K562 (cell line): Measurements from ENCODE around the gene SMIM3. TPM values are rescaled to one million over a fixed set of nuclear protein-coding genes. Genes with fewer than 3 reads are reported as not detected.

ENCODE experiments used
- CBFA2T3 ChIP-seq: fragments of 450-650 bp; IDR thresholded peaks from 2 replicates; pipeline ENCODE4 v1.6.1; 2017
- CBX3 ChIP-seq, 2 experiments: IDR thresholded peaks; 1 replicate in 1 of 2; 2 replicates in 1 of 2; pipeline ENCODE4 v1.6.1; 2012; ENCODE audit warnings: inconsistent platforms in 2 of 2, low read length in 2 of 2, borderline replicate concordance in 1 of 2, control low read depth in 1 of 2
- FIP1L1 ChIP-seq: fragments of 200-400 bp; formaldehyde crosslinking; IDR thresholded peaks from 2 replicates; pipeline ENCODE4 v1.6.1; 2018; ENCODE audit warnings: mild to moderate bottlenecking, low read depth, low read length; ENCODE audit not compliant: poor library complexity, severe bottlenecking
- GTF2A2 ChIP-seq: IDR thresholded peaks from 2 replicates; pipeline ENCODE4 v1.6.1; 2016; ENCODE audit warnings: mild to moderate bottlenecking, missing genetic modification characterization, missing compliant biosample characterization
- HDGF ChIP-seq: fragments of 450-650 bp; IDR thresholded peaks from 2 replicates; pipeline ENCODE4 v1.6.1; 2016
- KAT2B ChIP-seq: IDR thresholded peaks from one replicate; pipeline ENCODE4 v1.6.1; 2012; ENCODE audit warnings: low read depth, mild to moderate bottlenecking, control low read depth, inconsistent platforms, low read length, moderate library complexity
- KHSRP ChIP-seq: fragments of 450-650 bp; IDR thresholded peaks from 2 replicates; pipeline ENCODE4 v1.6.1; 2017
- PHF20 ChIP-seq: fragments of 450-650 bp; IDR thresholded peaks from 2 replicates; pipeline ENCODE4 v1.6.1; 2018; ENCODE audit not compliant: partially characterized antibody
- PML ChIP-seq: IDR thresholded peaks from 2 replicates; pipeline ENCODE4 v1.6.1; 2012; ENCODE audit warnings: low read length, inconsistent platforms
- POLR2G ChIP-seq: fragments of 200-400 bp; formaldehyde crosslinking; IDR thresholded peaks from 2 replicates; pipeline ENCODE4 v1.6.1; 2017; ENCODE audit warnings: low read depth, mild to moderate bottlenecking, antibody characterized with exemption, low read length, moderate library complexity
- PTTG1 ChIP-seq: fragments of 450-650 bp; IDR thresholded peaks from 2 replicates; pipeline ENCODE4 v1.6.1; 2016; ENCODE audit warnings: low read depth, mild to moderate bottlenecking, missing genetic modification characterization, missing compliant biosample characterization
- RERE ChIP-seq: sonication (generic); formaldehyde crosslinking; IDR thresholded peaks from 2 replicates; pipeline ENCODE4 v1.8.0; 2023; ENCODE audit warnings: missing genetic modification reagents, mild to moderate bottlenecking, borderline replicate concordance
- TRIM28 ChIP-seq: fragments of 450-650 bp; IDR thresholded peaks from 2 replicates; pipeline ENCODE4 v1.6.1; 2017
- ZBTB26 ChIP-seq: fragments of 450-650 bp; formaldehyde crosslinking; IDR thresholded peaks from 2 replicates; pipeline ENCODE4 v1.4.0; 2022; ENCODE audit warnings: missing genetic modification characterization
- ZNF699 ChIP-seq: fragments of 250-450 bp; sonication (Bioruptor Pico); IDR thresholded peaks from 2 replicates; pipeline ENCODE4 v1.8.0; 2021; ENCODE audit warnings: mild to moderate bottlenecking, moderate library complexity; ENCODE audit not compliant: insufficient replicate concordance
- polyA plus RNA-seq, 8 experiments: library from polyadenylated mRNA; depleted of rRNA in 4 of 8; stranded (reverse) in 5 of 8; unstranded in 3 of 8; fragments of >200 nt; fragmentation: Nextera tagmentation in 2 of 8; fragmentation: Illumina TruSeq in 1 of 8; extraction: Ambion mirVana in 2 of 8; extraction: Trizol in 1 of 8; gene quantifications; 2 replicates each; pipeline versions ENCODE4 v1.2.1 to v1.2.3, GENCODE V29; 2011 to 2014; ENCODE audit warnings: inconsistent platforms in 1 of 8, missing spikeins in 1 of 8
- total RNA-seq, 7 experiments: library from RNA; depleted of rRNA in 6 of 7; stranded (reverse); fragments of >200 nt in 6 of 7; fragmentation: Illumina TruSeq in 2 of 7; extraction: Trizol in 2 of 7; gene quantifications; 2 replicates each; pipeline versions ENCODE4 v1.2.1 to v1.2.3, GENCODE V29; 2011 to 2021; ENCODE audit warnings: low replicate concordance in 1 of 7
- TF ChIP-seq, protein P1 (sequence below): fragments of 450-650 bp; IDR thresholded peaks from 2 replicates; pipeline ENCODE4 v1.6.1; 2016; ENCODE audit warnings: borderline replicate concordance
- TF ChIP-seq, protein P2 (sequence below): sonication (generic); formaldehyde crosslinking; IDR thresholded peaks from 2 replicates; pipeline ENCODE4 v1.8.0; 2022; ENCODE audit warnings: mild to moderate bottlenecking, missing genetic modification reagents, borderline replicate concordance
- TF ChIP-seq, protein P3 (sequence below): fragments of 250-450 bp; sonication (Bioruptor Pico); IDR thresholded peaks from 2 replicates; pipeline ENCODE4 v1.8.0; 2022; ENCODE audit warnings: moderate library complexity, mild to moderate bottlenecking, inconsistent platforms

Gene SMIM3
- total and polyA plus RNA-seq, 9 of the 15 experiments (the other 6 are each of a cell fraction or from before 2014, with no cell fraction given), result 4.1 to 27.7 (median 13.6) TPM

DNA sequence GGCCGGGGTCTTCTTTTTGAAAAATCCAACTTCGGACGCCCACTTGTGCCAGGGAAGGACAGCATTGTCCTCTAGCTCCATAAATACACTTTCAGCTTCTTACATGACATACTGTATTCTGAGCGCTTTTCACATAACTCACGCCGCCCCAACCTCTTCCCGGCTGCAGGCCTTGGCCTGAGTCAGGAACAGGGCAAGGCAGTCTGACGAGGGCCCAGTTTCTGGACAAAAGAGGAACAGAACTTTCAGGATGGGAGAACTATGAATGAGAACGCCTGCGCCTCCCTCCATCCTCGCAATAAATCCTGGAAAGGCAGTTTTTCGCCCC lies 20.4 kb upstream of the SMIM3 start (continued):
- no peak for TF ChIP-seq POLR2G
- no peak for TF ChIP-seq ZNF699 (CRISPR knock-in tag)
- TF ChIP-seq, protein P1, sequence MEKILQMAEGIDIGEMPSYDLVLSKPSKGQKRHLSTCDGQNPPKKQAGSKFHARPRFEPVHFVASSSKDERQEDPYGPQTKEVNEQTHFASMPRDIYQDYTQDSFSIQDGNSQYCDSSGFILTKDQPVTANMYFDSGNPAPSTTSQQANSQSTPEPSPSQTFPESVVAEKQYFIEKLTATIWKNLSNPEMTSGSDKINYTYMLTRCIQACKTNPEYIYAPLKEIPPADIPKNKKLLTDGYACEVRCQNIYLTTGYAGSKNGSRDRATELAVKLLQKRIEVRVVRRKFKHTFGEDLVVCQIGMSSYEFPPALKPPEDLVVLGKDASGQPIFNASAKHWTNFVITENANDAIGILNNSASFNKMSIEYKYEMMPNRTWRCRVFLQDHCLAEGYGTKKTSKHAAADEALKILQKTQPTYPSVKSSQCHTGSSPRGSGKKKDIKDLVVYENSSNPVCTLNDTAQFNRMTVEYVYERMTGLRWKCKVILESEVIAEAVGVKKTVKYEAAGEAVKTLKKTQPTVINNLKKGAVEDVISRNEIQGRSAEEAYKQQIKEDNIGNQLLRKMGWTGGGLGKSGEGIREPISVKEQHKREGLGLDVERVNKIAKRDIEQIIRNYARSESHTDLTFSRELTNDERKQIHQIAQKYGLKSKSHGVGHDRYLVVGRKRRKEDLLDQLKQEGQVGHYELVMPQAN, result no peak
- no peak for TF ChIP-seq GTF2A2 (tag)
- TF ChIP-seq CBFA2T3, result no peak
- TF ChIP-seq TRIM28, result no peak
- no peak for TF ChIP-seq RERE (CRISPR knock-in tag)
- TF ChIP-seq FIP1L1, result no peak
- no peak for TF ChIP-seq ZBTB26 (CRISPR knock-in tag)
- TF ChIP-seq CBX3 (IDR thresholded peaks at IDR 0.05; ENCODE audit: borderline replicate concordance in 1 of 2, low read length in 2 of 2), result no peak
- TF ChIP-seq, protein P2, sequence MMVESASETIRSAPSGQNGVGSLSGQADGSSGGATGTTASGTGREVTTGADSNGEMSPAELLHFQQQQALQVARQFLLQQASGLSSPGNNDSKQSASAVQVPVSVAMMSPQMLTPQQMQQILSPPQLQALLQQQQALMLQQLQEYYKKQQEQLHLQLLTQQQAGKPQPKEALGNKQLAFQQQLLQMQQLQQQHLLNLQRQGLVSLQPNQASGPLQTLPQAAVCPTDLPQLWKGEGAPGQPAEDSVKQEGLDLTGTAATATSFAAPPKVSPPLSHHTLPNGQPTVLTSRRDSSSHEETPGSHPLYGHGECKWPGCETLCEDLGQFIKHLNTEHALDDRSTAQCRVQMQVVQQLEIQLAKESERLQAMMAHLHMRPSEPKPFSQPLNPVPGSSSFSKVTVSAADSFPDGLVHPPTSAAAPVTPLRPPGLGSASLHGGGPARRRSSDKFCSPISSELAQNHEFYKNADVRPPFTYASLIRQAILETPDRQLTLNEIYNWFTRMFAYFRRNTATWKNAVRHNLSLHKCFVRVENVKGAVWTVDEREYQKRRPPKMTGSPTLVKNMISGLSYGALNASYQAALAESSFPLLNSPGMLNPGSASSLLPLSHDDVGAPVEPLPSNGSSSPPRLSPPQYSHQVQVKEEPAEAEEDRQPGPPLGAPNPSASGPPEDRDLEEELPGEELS (CRISPR knock-in tag), result no peak
- peak; percentile 10 for TF ChIP-seq PHF20
- TF ChIP-seq PML, result peak; percentile 4; the same call in 1 of the 2 replicates
- TF ChIP-seq, protein P3, sequence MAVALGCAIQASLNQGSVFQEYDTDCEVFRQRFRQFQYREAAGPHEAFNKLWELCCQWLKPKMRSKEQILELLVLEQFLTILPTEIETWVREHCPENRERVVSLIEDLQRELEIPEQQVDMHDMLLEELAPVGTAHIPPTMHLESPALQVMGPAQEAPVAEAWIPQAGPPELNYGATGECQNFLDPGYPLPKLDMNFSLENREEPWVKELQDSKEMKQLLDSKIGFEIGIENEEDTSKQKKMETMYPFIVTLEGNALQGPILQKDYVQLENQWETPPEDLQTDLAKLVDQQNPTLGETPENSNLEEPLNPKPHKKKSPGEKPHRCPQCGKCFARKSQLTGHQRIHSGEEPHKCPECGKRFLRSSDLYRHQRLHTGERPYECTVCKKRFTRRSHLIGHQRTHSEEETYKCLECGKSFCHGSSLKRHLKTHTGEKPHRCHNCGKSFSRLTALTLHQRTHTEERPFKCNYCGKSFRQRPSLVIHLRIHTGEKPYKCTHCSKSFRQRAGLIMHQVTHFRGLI (CRISPR knock-in tag), result no peak
- TF ChIP-seq HDGF, result no peak
- TF ChIP-seq KAT2B, result no peak
- no peak for TF ChIP-seq PTTG1 (tag)
- TF ChIP-seq KHSRP, result no peak
